ENCODE measurements around the gene CALML6.

The CALML6 gene

GRCh38 chr1:1946540-1946939, 31.5 kb downstream of the CALML6 start:
- no peak for DNase-seq

- no peak for DNase-seq
Observed at GRCh38 chr1:1947493-1947892, 32.4 kb downstream of the CALML6 start.

- no peak for DNase-seq
Observed at GRCh38 chr1:1948783-1949182, 33.7 kb downstream of the CALML6 start.

- no peak for DNase-seq
Observed at GRCh38 chr1:1950940-1951339, 35.9 kb downstream of the CALML6 start.

- DNase-seq = no peak
Observed at GRCh38 chr1:1954015-1954414, 39.0 kb downstream of the CALML6 start.

- DNase-seq = no peak
Observed at GRCh38 chr1:1954831-1955441, 39.9 kb downstream of the CALML6 start.

- no peak for DNase-seq
Observed at GRCh38 chr1:1955621-1956094, 40.6 kb downstream of the CALML6 start.

GRCh38 chr1:1956101-1956500, 41.0 kb downstream of the CALML6 start:
- DNase-seq = no peak

- no peak for DNase-seq
Observed at GRCh38 chr1:1956586-1957532, 41.8 kb downstream of the CALML6 start.

GRCh38 chr1:1957533-1957961, 42.5 kb downstream of the CALML6 start:
- no peak for DNase-seq

- no peak for DNase-seq
Observed at GRCh38 chr1:1958071-1958541, 43.0 kb downstream of the CALML6 start.

GRCh38 chr1:1959459-1959839, 44.4 kb downstream of the CALML6 start:
- no peak for DNase-seq

GRCh38 chr1:1959840-1960479, 44.9 kb downstream of the CALML6 start:
- no peak for DNase-seq

GRCh38 chr1:1960480-1961196, 45.6 kb downstream of the CALML6 start:
- no peak for DNase-seq

GRCh38 chr1:1962752-1963151, 47.7 kb downstream of the CALML6 start:
- DNase-seq = no peak

GRCh38 chr1:1963570-1963969, 48.5 kb downstream of the CALML6 start:
- DNase-seq = no peak

GRCh38 chr1:1964811-1965210, 49.8 kb downstream of the CALML6 start:
- no peak for DNase-seq

GRCh38 chr1:1965546-1965945, 50.5 kb downstream of the CALML6 start:
- DNase-seq = no peak

GRCh38 chr1:1966071-1966740, 51.1 kb downstream of the CALML6 start:
- no peak for DNase-seq

Data from NCI-H524 treated with DMSO at 0.1 percent for 48 hours (cell line).